ENCODE measurements around the gene SVEP1.

Gene SVEP1

GRCh38 chr9:110328763-110329162, 250.8 kb downstream of the SVEP1 start:
- in situ Hi-C loops (cut with HindIII; ENCODE audit: low sequenced_read_pairs), result no loop called here

- in situ Hi-C loops (cut with HindIII; ENCODE audit: low sequenced_read_pairs), result no loop called here
Measured at GRCh38 chr9:110327716-110328115, 251.8 kb downstream of the SVEP1 start.

GRCh38 chr9:110323818-110324217, 255.7 kb downstream of the SVEP1 start:
- in situ Hi-C loops (cut with HindIII; ENCODE audit: low sequenced_read_pairs), result no loop called here

- in situ Hi-C loops (cut with HindIII; ENCODE audit: low sequenced_read_pairs), result no loop called here
Measured at GRCh38 chr9:110320651-110321445, 258.7 kb downstream of the SVEP1 start.

GRCh38 chr9:110319781-110320492, 259.6 kb downstream of the SVEP1 start:
- in situ Hi-C loops (cut with HindIII; ENCODE audit: low sequenced_read_pairs), result loop anchor here (5.0 kb wide), 1 partner anchor 63 kb away; the partner anchor contains the start of gene TXN

- in situ Hi-C loops (cut with HindIII; ENCODE audit: low sequenced_read_pairs), result loop anchor here (5.0 kb wide), 1 partner anchor 61 kb away; the partner anchor contains the start of gene TXN
Measured at GRCh38 chr9:110317911-110318310, 261.6 kb downstream of the SVEP1 start.

GRCh38 chr9:110316261-110317075, 263.1 kb downstream of the SVEP1 start:
- in situ Hi-C loops (cut with HindIII; ENCODE audit: low sequenced_read_pairs), result loop anchor here (5.0 kb wide), 1 partner anchor 59 kb away; the partner anchor contains the start of gene TXN
